Hypothalamus (tissue), 51 donors: Measurements from ENCODE around the gene PODXL2.
"Not testable (repeated sequence)": the region's sequence is repeated elsewhere in the genome, so short reads cannot be mapped to it uniquely, and the experiment has no call there.

Experiments
- DNase-seq, 51 donors: peaks; one replicate each; lab custom pipeline; 2025; lab: John Stamatoyannopoulos, UW

PODXL2 gene

DNA sequence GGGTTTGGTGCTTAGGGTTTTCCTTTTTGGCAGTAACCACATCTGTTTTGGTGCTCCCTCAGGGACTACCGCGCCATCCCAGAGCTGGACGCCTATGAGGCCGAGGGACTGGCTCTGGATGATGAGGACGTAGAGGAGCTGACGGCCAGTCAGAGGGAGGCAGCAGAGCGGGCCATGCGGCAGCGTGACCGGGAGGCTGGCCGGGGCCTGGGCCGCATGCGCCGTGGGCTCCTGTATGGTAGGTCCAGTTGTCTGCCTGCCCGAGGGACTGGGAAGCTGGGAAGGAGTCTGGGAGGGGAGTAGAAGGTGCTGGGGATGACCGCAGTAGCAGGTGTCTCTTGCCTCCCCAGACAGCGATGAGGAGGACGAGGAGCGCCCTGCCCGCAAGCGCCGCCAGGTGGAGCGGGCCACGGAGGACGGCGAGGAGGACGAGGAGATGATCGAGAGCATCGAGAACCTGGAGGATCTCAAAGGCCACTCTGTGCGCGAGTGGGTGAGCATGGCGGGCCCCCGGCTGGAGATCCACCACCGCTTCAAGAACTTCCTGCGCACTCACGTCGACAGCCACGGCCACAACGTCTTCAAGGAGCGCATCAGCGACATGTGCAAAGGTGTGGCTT lies 24.3 kb upstream of the PODXL2 start:
- DNase-seq, result no peak

DNA sequence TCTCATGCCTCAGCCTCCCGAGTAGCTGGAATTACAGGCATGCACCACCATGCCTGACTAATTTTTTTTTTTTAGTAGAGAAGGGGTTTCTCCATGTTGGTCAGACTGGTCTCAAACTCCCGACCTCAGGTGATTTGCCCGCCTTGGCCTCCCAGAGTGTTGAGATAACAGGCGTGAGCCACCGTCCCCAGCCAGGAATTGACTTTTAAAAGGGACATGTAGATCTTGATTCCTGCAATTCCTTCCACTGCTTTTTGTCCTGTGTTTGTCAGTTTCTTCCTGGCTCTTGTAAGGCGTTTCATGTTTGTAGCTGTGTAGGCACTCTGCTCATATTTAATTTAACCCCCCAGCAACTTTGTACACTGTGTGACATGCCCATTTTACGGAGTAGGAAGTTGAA lies 23.4 kb upstream of the PODXL2 start:
- not testable (repeated sequence) for DNase-seq

DNA sequence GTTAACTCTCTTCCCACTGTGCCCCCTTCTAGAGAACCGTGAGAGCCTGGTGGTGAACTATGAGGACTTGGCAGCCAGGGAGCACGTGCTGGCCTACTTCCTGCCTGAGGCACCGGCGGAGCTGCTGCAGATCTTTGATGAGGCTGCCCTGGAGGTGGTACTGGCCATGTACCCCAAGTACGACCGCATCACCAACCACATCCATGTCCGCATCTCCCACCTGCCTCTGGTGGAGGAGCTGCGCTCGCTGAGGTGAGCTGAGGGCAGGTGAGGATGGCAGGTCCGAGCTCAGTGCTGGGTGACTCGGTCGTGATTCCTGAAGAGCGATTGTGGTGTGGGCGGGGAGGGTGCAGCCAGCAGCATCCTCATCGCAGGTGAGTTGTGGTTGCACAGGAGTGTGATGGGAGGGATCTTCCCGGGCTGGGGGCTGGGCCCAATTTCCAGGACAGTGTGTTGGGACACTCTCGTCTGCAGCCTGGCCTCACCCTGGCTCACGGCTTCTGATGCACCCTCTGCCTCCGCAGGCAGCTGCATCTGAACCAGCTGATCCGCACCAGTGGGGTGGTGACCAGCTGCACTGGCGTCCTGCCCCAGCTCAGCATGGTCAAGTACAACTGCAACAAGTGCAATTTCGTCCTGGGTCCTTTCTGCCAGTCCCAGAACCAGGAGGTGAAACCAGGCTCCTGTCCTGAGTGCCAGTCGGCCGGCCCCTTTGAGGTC lies 22.7 kb upstream of the PODXL2 start:
- DNase-seq, result no peak

DNA sequence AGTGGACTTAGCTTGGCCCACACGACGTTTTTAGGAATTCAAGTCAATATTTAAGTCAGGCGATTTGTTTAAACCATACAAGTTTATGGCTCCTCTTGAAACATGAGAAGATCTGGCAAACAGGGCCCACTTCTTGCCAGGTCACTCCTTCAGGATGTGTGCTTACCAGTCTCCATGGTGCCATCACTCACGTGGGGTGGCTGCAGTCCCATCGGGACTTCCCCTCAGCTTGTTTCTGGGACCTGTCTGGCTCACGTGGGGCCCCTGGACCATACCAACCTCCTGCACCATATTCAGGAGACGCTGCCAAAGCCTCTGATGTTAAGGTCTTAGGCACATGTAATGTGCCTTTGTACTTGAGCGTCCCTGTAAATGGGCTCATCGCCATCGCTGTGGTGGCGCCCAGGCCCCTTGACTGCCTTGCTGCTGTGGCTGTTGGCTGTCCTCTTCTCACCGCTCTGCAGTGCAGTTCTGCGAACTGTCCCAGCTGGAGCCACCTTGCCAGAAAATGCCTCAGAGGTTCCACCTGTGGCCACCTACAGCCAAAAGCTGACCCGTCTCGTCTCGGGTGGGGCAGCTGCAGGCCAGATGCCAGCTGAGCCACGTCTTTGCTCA lies 21.9 kb upstream of the PODXL2 start:
- no peak for DNase-seq

DNA sequence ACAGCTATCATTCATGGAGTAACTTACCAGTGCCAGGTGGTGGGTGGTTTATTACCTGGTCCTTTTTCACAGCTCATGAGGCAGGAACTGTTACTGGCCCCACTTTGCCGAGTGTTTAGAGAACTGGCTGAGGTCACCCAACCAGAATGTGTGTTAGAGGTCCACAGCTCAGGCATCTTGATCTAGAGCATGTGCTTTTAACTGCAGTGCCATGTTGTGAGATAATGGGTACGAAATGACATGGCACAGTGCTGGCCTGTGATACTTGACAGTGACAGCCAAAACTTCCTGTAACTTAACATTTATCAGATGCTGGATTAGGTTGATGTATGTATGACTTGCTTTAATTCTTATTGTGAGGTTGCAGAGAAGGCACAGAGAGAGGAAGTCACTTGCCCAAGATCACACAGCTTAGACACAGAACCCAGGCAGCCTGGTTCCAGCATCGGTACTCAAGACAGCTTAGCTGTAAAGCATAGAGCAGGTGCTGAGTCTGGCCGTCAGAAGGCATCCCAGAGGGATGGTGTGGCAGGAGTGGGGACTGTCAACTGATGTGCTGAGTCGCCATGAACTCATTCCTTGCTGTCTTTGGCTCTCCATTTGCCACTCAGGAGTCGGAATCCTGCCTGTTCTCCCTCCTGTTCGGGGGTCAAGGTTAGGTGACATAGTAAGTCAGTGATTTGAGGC lies 21.2 kb upstream of the PODXL2 start:
- DNase-seq, result no peak

DNA sequence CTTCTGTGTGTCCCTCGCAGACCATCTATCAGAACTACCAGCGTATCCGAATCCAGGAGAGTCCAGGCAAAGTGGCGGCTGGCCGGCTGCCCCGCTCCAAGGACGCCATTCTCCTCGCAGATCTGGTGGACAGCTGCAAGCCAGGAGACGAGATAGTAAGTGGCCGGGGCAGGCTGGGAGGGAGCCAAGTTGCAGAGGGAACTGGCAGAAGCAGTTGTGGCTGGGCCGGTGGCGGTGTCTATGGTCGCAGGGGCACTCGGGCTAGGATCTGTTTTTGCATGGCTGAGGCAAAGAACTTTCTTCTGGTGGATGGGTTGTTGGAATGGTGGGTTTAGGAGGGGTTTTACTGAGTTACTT lies 20.6 kb upstream of the PODXL2 start:
- peak in 1 of 51 donors; percentile 10 for DNase-seq

DNA sequence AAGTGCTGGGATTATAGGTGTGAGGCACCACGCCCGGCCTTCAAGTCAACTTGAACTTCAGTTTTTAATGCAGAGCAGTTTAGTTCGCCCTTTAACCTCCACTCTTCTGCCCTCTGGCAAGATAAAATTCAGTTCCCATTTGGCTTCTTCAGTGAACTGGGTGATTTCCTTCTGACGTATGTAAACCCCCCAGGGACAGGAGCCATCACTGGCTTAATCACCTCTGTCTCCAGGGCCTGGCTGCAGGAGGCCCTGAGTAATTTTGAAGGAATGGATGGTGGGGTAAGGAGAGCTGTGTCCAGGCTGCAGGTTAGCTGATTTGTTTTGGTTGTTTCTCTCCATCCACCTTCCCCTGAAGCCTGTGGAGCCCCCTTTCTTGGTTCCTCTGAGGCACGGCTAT lies 18.9 kb upstream of the PODXL2 start:
- DNase-seq, result no peak

DNA sequence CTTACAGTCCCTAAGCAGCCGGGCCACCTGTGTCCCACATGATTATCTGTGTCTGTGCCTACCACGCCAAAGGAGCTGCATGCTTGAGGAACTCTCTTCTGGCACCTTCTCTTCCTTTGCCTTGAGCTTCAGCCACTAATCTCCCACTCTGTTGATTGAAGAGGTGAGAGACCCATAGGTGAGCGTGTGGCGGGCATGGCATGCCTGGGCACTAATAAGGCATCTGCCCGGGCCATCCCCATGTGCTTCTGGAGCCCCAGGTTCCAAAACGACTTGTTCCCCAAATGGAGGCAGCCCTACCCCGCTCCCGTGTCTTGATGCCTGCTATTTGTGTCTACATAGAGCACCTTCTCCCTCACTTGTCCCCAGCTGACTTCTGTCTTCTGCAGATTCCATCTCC lies 17.7 kb upstream of the PODXL2 start:
- no peak for DNase-seq

DNA sequence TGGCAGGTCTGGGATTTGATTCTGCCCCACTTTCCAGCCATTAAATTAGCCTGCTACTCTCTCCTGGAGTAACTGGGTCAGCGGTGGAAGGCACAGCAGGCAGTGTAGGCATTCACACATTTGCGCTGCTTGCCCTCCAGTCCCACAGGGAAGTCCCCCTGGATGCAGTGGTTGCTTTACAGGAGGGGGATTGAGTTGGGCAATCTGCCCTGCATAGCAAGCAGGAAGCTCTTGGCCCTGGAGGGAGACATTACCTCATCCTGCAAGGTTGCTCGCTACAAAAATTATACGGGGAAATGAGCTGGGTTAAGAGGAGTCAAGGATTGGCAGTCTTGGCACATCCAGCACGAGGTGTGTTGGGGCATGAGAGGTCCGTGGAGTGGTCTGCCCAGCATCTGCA lies 16.0 kb upstream of the PODXL2 start:
- no peak for DNase-seq

DNA sequence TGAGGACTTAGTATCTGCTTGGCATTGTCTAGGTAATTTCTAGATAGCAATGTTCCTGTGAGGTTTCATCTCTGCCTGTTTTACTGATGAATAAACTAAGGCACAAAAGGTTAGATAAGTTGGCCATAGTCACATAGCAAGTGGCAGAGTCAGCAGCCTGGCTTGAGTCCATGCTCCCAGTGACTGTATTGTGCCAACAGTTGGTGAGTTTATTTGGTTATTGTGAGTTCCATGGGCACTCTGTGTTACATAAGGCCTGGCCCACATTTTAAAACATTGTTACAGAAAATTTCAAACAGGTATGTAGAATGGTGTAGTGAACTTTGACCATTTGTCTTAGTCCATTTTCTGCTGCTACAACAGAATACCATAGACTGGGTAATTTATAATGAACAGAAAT lies 15.6 kb upstream of the PODXL2 start:
- DNase-seq, result no peak

DNA sequence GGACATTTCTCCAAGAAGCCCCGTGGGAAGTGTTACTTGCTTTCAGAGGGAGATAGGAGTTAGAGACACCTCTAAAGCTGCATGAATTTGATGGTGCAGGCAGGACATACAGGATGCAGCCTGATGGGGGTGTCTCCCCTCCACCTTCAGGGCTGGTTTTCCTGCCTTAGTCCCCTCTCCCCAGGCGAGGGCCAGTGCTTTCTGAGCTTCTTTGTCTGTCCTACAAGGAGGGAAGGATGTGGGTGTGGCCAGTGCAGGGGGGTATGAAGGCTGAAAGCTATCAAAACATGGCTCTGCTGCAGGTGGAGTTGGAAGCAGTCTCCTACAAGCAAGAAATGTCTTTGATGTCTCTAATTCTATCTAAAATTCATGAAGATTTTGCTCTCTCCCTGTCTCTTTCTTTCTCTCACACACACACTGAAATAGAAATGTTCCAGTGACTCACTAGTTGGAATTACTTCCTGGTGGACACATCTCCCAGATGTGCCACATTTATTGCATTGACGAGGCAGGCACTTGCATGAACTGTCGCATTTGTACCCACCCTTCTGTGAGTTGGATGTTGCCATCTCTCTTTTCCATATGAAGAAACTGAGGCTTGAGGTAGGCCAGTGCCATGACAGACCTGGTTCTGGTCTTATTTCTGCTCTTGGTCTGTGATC lies 13.9 kb upstream of the PODXL2 start:
- DNase-seq, result no peak

DNA sequence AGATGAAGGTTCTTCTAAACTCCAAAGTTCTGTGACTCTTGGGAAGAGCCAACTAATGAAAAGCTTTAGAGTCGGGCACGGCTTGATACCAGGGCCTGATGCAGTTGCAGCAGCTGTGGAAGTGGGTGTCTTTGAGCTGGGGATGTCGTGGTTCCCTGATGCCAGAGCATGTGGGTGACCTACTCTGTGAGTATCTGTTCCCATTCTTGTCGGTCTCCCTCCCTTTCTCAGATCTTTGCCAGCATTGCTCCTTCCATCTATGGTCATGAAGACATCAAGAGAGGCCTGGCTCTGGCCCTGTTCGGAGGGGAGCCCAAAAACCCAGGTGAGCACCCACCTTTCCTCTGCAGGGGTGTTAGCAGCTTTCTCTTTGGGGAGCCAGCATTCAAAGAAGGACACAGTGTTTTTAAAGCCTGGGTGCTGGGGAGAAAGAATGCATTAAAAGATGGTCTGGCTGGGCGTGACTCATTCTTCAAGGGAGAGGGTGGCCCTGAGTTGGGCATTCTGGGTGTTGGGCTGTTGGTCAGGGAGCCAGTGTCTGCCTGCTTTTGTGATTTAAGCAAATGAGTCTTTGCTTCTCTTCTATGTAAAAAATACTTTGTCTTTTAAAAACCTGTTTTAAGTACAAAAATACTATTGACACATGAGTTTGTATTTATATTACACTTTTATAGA lies 13.2 kb upstream of the PODXL2 start:
- no peak for DNase-seq

DNA sequence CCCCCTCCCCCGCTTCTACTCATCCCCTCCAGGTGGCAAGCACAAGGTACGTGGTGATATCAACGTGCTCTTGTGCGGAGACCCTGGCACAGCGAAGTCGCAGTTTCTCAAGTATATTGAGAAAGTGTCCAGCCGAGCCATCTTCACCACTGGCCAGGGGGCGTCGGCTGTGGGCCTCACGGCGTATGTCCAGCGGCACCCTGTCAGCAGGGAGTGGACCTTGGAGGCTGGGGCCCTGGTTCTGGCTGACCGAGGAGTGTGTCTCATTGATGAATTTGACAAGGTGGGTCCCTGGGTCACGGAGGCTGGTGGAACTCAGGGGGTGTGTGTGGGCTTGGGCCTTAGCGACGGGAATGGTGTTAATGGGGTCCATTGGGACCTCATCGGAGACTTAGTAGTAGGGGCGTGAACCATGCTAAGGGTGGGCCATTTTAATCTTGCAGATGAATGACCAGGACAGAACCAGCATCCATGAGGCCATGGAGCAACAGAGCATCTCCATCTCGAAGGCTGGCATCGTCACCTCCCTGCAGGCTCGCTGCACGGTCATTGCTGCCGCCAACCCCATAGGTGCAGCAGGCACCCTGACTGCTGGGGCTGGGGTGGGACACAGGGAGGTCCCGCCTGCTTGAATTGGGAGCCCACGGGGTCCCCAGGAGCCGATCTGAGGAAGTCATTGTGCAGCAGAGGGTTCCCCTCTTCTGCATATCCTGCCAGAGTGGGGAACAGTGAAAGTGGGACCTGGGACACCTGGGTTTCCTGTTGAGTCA lies 12.0 kb upstream of the PODXL2 start:
- no peak for DNase-seq

DNA sequence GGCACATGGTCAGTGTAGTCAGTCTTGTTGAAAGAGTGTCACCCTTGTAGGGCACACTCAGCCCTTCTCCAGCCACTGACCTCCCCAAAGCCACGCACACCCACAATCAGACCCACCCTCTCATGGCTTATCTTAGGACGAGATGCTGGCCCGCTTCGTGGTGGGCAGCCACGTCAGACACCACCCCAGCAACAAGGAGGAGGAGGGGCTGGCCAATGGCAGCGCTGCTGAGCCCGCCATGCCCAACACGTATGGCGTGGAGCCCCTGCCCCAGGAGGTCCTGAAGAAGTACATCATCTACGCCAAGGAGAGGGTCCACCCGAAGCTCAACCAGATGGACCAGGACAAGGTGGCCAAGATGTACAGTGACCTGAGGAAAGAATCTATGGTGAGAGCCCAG lies 10.1 kb upstream of the PODXL2 start:
- no peak for DNase-seq

DNA sequence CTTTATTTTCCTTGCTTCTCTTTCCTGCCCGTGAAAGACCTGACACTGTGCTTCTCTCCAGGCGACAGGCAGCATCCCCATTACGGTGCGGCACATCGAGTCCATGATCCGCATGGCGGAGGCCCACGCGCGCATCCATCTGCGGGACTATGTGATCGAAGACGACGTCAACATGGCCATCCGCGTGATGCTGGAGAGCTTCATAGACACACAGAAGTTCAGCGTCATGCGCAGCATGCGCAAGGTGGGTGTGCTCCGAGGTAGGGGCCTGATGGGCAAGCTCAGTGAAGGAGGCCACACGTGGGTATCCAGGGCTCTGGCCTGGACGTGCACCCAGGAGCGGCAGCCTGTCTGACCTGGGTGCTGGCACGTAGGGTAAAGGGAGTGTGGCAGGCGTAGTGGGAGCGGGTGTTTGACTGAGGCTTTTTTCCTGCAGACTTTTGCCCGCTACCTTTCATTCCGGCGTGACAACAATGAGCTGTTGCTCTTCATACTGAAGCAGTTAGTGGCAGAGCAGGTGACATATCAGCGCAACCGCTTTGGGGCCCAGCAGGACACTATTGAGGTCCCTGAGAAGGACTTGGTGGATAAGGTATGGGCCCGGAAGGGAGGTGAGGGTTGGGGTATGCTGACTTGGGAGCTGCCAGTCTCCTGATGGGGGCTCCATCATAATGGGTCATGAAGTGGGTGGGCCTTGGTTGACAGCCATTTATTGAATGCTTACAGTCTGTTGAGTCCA lies 8.2 kb upstream of the PODXL2 start:
- no peak for DNase-seq

DNA sequence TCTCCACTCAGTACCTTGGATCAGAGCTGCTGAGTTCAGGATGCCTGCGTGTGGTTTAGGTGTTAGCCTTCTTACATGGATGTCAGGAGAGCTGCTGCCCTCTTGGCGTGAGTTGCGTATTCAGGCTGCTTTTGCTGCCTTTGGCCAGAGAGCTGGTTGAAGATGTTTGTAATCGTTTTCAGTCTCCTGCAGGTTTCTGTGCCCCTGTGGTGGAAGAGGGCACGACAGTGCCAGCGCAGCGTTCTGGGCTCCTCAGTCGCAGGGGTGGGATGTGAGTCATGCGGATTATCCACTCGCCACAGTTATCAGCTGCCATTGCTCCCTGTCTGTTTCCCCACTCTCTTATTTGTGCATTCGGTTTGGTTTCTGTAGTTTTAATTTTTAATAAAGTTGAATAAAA lies 7.0 kb upstream of the PODXL2 start:
- no peak for DNase-seq

DNA sequence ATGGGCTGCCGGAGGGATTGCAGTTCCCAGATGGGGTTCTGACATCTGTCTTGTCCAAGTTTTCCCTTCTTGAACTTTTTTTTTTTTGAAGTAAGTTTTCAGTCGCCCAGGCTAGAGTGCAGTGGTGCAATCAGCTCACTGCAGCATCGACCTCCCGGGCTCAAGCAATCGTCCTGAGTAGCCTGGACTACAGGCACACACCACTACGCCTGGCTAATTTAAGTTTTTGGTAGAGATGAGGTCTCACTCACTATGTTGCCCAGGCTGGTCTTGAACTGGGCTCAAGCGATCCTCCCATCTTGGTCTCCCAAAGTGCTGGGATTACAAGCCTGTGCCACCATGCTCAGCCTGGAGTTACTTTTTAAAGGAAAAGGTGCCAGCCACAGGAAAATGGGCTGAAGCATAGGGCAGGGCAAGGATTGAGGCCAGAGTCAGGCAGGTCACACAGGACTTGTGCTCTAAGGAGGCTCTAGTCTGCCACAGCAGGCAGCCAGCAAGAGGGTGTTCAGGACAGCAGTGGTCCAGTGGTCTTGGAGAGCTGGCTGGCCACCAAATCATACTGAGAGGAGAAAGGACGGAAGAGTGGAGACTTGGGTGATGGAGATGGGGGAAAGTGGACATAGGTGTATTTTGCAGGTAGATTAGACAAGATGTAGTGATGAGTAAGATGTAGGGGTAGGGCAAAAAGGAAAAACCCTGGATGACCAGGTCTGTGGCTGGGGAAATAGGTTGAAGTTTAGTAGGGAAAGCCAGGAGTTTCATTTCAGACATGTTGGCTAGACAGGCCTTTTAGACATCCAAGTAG lies 6.0 kb upstream of the PODXL2 start:
- DNase-seq, result no peak

DNA sequence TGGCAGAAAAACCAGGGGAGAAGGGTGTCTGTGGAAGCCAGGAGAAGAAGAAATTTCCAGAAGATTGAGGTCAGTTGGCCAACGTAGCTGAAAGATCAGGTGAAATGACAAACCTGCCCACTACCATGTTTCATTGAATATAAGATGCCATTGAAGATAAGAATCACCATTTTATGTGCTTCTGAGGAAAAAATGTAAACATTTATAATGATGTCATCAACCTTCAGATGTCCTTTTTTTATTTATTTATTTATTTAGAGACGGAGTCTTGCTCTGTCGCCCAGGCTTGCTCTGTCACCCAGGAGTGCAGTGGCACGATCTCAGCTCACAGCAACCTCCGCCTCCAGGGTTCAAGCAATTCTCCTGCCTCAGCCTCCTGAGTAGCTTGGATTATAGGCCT lies 4.9 kb upstream of the PODXL2 start:
- DNase-seq, result no peak
